ENCODE measurements around the gene ACIN1.

Gene ACIN1

GRCh38 chr14:23076785-23077408 lies 18.0 kb downstream of the ACIN1 start:
- DNase-seq, result no peak

DNA sequence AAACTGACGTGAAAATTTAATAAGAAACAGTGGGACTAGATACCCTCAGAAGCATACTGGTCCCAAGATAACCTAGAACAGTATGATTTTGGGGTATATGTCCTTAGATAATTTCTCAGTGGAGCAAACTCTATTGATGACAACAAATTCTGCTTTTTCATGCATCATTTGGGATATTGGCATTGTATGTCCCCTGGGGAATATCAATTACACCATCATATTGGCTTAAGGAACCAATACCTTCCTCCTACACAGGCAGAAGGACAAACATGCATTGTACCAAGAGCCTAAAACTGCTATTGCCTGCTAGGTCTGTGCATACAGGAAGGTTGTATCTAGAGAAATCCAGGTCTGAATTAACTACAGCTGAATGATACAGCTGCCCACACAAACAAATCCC lies 20.0 kb downstream of the ACIN1 start:
- no peak for DNase-seq

- peak; percentile 29 for DNase-seq
These were observed 22.9 kb downstream of the ACIN1 start for GRCh38 chr14:23071921-23072539.

DNA sequence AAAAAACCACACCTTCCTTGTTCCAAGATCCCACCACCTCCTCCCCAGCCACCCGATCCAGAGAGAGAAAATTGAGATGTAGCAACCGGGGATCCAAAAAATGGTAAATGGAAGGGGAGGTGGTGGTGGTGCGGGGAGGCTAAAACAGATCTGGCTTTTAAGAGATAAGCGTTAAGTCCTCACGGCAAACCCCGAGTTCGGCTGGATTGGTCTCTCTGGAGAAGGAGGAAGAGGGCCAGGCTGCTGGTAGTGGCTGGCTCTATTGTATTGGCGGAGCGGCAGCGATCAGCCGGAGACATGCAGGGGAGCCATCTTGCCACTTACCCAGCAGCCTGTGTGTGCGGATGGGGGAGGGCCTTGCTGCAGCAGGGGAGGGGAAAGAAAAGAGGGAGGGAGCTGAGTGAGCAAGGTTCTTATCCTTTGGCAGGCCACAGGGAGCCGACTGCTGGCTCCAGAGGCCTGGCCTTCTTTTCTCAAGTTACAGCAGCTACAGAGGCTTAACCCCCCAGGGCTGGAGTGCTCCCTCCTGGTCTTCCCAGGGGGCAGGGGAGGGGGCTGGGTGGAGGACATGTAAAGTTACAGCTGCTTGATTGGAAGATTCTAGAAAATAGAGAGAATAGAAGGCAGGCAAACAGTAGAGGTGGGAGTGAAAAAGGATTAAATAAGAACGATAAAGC lies 23.6 kb downstream of the ACIN1 start:
- DNase-seq, result peak; percentile 86

DNA sequence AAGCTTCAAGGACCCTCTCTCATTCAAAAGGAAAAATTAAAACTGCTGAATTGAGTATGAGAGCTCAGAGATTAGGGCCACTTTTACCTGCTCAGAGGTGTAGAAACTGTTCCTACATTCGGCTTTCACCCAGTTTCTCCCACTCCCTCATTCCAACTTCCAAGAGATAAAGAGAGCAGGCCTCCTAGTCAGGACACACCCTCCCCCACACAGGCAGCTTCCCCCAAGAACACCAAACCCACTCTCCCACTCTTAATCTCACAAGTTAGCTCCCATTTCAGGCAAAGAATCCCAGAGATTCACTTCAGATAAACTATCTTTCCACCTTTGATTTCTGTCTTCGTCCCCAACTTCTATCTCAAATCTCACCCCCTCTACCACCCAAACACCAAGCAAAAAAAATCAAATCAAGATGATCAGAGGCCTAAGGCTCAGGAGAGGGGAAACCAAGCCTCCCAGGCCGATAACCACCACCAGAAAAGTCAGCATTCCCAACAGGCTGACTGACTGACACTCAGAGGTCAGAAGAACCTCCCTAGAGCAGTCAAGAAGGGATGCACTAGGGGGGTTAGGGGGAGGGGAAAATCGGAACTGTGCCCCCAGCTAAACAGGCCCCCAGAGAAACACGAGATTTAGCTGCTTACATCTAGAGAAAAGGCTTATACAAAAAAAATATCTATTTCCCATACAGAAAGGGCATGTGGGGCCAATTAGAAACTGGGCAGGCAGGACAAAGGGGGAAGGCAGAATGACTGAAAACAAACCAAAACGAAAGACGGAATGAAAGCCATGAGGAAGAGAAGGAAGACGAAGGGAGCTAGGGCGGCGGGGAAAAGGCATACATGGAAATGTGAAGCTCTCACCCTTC lies 24.4 kb downstream of the ACIN1 start:
- peak; percentile 50 for DNase-seq

DNA sequence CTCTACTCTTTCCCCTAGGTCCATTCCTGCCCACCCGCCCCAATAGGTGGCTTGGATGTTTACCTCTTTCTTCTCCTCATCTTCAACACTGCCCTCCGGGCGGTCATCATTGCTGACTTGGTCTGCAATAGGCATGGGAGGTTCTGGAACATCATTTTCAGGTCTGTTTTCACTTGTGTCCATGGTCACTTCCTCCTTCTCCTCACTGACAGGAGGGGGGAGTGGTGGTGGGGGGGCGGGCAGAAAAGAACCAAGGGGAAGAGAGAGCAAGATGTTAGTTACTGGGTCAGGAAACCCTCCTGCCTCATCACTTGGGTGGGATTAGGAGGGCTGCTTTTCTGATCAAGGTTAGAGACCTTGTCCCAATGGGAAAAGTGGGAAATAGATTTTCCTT lies 25.5 kb downstream of the ACIN1 start:
- DNase-seq, result peak; percentile 52

DNA sequence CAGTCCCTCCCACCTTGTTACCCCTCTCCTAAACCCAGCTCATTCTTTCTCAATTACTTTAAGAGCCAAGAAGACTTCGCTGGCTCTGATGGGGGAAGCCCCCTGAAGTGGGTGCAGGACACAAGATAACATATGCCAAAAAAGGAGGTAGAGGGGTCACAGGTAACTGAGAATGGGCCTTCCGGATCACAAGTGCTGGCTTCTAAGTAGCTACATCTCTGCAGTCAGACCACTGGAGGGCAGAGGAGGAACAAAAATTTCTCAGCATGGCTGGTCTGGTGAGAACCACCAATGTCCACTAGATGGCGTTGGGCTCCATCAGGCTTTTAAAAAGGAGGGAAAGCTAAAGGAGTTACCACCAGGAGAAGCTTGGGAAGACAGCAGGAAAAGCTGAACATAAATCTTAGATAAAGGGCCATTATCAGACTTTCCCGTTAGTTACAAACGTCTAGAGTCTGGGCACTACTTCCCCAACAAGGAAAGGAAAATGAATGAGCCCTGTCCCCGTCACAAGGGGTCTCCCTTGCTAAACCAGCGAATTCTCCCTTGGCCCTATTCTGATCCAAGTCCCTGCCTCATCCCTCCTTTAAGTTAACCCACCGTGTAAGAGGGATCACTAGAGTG lies 26.0 kb downstream of the ACIN1 start:
- DNase-seq, result peak; percentile 75

DNA sequence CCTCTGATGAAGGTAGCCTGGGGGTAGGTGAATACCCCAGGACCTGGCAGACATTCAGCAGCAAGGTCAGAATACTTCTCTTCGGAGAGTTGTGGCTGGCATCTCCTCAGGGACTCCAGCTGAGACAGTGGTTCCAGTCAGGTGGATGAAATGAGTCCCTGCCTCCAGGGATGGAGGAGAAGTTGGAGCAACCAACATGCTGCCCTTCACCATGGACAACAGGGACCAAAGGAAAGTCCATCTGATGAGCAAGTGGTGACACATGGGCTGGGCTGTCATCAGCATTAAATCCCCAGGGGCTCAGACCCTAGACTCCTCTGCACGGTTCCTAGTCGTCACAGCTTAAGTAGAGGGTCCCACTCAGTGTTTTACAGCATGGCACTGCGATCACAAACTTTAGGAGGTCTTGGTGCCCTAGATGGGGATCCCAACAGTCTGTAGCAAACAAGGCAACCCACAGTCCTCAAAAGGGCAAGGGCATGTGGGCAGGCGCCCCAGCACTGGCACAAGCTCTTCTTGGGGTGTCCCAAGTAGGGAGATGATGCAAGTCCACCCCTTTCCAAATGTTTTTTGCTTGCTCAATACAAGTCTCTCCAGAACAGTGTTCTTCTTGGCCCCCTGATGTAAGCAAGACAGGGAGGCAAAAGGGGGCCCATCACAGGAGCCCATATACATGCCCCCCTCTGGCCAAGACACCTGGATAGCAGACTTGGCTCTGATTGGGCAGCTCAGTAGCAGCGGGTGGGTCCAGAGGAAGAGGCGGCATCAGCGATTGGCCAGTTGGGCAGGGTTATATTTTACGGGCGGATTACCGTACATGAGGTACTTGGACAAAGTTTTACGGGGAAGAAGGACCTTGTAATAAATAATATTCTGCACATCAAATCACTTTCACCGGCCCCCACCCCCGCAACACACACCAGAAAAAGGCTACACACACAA lies 26.8 kb downstream of the ACIN1 start:
- peak; percentile 46 for DNase-seq

DNA sequence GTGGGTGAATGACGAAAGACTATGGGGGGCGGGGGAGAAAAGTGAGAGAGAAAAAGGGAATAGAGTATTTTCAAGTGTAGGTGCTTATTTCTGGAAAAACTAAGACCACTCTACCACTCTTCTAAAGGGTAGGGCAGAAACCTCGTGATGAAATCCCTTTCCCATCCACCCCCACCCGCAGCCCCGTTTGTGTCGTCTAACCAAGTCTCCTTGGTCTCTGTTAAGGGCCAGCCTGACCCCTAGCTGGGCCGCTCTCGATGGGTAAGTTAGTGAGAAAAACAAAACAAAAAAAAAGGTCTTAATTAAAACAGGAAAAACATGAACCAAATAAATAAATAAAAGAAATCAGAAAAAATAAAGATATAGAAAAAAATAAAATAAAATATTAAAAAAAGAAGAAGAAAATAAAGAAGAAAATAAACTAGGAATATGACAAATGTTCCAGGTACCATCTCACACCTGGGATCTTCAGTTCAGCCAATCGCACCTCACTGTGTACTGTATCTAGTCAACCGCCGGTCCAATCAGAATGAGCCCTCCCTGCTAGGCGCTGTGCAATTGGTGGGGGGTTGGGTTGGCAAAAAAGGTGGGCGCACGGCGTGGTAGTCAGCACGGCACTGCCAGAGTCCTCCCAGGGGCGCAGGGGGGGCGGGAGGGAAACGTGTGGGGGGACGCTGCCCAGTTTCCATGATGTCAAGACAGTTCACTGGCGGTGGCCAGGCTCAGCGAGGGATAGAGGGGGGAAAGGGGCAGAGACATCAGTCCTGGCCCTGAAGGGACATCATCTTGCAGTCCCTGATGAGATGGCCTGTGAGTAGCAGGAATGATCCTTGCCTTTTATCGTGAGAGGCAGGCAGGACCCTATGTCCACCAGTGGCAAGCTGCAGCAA lies 27.8 kb downstream of the ACIN1 start:
- peak; percentile 29 for DNase-seq

- DNase-seq, result peak; percentile 35
These were observed 28.6 kb downstream of the ACIN1 start for GRCh38 chr14:23066368-23066767.

- peak; percentile 38 for DNase-seq
These were observed 31.3 kb downstream of the ACIN1 start for GRCh38 chr14:23063601-23064000.

GRCh38 chr14:23062002-23062401 lies 32.9 kb downstream of the ACIN1 start:
- no peak for DNase-seq

DNA sequence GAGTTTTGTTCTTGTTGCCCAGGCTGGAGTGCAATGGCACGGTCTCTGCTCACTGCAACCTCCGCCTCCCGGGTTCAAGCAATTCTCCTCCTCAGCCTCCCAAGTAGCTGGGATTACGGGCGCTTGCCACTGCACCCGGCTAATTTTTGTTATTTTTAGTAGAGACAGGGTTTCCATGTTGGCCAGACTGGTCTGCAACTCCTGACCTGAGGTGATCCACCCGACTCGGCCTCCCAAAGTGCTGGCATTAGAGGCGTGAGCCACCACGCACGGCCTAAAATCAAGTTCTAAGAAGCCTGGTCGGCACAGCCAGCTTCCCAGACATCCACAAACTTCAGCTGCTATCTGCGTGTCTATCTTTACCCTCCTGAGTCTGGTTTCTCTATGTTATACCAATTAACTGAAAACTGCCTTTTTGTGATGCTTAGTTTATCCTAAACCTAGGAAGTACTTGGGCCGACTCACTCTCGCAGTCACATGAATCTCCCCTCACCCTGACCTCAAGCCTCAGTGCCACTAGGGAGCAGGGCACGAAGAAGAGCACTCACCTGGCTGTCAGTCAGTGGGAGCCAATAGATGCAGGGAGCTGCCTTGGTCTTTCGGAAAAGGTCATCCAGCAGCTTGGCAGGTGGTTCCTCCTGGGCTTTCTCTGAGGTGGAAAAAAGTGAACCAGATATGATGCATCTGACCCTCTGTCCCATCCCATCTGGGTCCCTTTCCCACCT lies 34.2 kb downstream of the ACIN1 start:
- DNase-seq, result no peak

DNA sequence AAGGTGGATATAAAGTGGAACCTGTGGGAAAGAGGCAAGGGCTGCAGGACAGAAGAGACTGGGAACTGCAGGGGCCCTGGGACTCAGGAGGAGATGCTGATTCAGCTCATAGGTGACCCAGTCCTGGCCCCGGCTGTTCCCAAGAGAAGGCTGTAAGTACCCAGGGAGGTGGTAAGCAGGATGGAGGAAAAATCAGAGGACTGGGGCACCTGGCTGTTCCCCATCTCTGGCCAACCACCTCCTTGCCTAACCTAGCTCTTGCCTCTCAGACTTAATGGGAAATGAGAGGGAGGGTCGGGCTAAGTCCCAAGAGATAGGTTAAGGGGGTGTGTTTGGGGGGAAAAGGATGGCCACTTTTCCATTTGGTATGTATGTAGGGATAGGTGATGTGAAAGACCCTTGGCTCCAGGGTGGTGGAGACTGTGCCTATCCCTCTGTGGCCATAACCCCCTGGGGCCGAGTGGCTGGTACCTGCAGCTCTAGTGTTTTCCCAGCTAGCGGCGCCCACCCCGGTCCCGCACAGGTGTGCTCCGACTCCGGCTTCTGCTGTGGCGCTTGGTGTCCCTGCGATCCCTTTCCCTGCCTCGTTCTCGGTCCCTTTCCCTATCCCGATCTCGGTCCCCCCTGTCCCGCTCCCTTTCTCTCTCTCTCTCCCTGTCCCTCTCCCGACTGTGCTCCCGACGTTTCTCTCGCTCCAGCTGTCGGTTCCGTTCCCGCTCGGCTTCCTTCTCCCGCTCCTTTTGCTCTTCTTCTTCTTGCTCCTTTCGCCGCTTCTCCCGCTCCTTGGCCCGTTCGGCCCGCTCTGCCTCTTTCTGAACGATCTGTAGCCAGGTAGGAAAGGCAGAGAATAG lies 36.1 kb downstream of the ACIN1 start:
- DNase-seq, result no peak

- peak; percentile 96 for DNase-seq
These were observed 36.9 kb downstream of the ACIN1 start for GRCh38 chr14:23057757-23058653.

- peak; percentile 81 for DNase-seq
These were observed 37.8 kb downstream of the ACIN1 start, which contains the start of gene CDH24 for GRCh38 chr14:23056956-23057756. TSS of gene CDH24 (minus strand) at chr14:23057520. CDS start at chr14:23055733, 1,787 bp downstream.

All from activated CD8-positive, alpha-beta memory T cell treated with anti-CD3 and anti-CD28 coated beads, Interleukin-2, amount 50 U/mL, for 48 hours (primary cell).